Measurements from ENCODE around the gene SLC43A3.

GRCh38 chr11:57391539-57391938 lies 35.4 kb downstream of the SLC43A3 start:
- TF ChIP-seq CTCF (IDR thresholded peaks at IDR 0.05) (no peak), POLR2A (IDR thresholded peaks at IDR 0.05) (no peak), POLR2AphosphoS5 (IDR thresholded peaks at IDR 0.05) (no peak), EP300 (IDR thresholded peaks at IDR 0.05) (no peak)
